GM06990 (cell line): ENCODE data around the gene TMEM125.

Source experiments
- DNase-seq: peaks from one replicate; pipeline ENCODE4 v3.0.0-alpha.2; 2011; ENCODE audit not compliant: insufficient read length; ENCODE audit errors: extremely low read depth
- H3K27me3 ChIP-seq: replicated peaks from 2 replicates; pipeline ENCODE4 v1.6.0; 2011; ENCODE audit warnings: low read length; ENCODE audit not compliant: control insufficient read depth, insufficient read depth
- H3K36me3 ChIP-seq: 2 replicates; pipeline ENCODE4 v1.5.1; 2011; ENCODE audit warnings: low read length; ENCODE audit not compliant: control insufficient read depth, insufficient read depth
- H3K4me3 ChIP-seq: replicated peaks from 2 replicates; pipeline ENCODE4 v1.5.1; 2011; ENCODE audit warnings: low read depth, mild to moderate bottlenecking, control low read depth, low read length
- CTCF ChIP-seq: IDR thresholded peaks from 2 replicates; pipeline ENCODE4 v1.5.1; 2011; ENCODE audit warnings: low read length, control low read depth, mild to moderate bottlenecking, inconsistent platforms; ENCODE audit not compliant: insufficient read depth, poor library complexity, severe bottlenecking

TMEM125 gene

GRCh38 chr1:43322506-43322905 lies 52.7 kb downstream of the TMEM125 start:
- H3K36me3 ChIP-seq = no peaks in the 10 kb centered on the region
- DNase-seq = no peak
- no peaks in the 10 kb centered on the region for H3K27me3 ChIP-seq
- TF ChIP-seq CTCF = no peak
- H3K4me3 ChIP-seq = no peak overlapping the region
